GM21723 (cell line): ENCODE data around the gene CCNJL.

Experiments
- ATAC-seq: cut with Tn5 transposase; IDR thresholded peaks from one replicate; pipeline ENCODE4 v1.9.1; 2021; ENCODE audit warnings: mild to moderate bottlenecking, moderate library complexity; ENCODE audit not compliant: unreplicated experiment

Gene CCNJL

DNA sequence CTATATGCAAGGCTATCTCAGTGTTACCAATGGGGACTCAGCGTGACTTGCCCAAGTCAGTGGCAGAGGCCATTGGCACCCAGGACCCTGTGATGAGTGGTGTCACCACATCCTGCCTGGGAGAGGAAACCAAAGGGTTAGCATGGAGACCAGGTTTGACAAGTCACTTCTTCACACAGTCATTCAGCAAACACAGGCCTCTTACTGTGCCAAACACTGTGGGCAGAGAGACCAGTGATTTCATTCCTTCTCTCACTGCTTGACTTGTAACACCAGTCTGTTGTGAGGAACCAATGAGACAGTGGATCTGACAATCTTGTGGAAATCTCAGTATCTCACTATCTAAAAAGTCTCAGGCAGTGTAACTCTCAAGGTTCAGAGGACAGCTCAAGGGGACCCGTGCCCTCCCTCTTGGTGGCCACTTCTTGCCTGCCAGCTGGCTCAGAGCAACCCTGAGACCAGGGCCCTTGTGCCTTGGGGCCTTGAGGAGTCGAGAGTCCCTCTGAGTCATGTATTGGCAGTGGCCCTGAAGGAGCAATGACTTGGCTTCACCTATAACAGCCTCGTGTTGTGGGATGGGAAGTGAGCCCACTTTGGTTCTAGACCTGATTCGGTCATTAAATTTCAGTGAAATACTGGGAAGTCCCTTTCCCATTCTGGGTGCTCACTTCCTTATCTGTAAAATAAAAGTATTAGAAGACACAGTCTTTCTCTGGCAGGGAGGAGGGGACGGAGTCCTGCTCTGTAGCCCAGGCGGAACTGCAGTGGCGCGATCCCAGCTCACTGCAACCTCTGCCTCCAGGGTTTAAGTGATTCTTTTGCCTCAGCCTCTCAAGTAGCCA is 81.5 kb downstream of the CCNJL start:
- ATAC-seq: no peak

DNA sequence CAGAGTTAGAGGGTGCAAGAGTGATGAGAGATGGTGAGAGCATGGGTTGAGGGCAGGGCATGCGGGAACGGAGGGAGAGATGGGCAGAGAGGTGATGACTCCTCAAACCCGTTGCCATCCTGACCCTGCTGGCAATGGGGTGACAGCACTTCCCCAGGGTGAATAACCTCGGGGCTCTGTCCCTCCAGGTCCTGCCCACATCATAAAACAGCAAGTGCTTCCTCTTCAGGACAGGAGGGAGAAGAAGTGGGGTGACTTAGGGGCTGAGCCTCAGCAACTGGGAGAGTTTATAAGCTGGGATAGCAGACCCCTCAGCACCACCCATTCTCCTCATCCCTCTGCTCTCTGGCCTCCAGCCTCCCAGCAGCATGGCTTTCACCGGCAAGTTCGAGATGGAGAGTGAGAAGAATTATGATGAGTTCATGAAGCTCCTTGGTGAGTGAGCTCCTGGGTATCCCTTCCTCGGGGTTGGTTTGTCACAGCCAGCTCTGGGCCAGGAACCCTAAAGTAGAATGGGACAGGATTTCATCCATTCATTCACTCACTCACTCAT is 83.1 kb downstream of the CCNJL start, which contains the start of gene FABP6:
TSS of gene FABP6 (plus strand) at position 317 of the 553 bp plus-strand sequence. CDS start at position 369, 52 bp downstream.
- ATAC-seq: no peak

DNA sequence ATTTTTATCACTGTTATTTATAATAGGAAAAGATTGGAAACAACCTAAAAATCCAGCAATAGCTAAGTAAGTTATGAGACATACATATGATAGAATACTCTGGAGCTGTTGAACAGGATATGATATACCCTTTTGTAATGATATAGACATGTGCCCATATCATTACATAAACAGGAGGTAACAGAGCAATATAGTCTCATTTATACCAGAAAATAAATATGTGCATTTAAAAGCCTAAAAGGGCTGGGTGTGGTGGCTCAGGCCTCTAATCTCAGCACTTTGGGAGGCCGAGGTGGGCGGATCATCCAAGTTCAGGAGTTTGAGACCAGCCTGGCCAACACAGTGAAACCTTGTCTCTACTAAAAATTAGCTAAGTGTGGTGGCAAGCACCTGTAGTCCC is 85.4 kb downstream of the CCNJL start:
- ATAC-seq: no peak

DNA sequence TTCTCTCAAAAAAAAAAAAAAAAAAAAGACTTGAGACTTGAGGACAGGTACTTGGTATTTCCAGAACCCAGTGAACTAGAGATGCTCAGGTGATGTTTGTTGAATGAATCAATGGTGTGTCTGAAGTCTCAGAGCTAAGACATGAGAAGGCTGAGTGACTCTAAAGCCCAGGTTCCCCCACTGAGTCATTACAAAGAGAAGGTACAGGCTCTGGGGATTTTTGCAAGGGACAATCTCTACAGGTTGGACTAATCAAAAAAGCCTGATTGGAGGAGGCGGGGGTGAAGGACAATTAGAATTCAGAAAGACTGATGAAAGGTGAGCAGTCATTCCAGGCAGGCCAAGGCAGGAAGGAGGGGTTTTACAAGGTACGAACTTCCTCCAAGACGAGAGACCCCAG is 91.3 kb downstream of the CCNJL start:
- ATAC-seq: peak; percentile 78

DNA sequence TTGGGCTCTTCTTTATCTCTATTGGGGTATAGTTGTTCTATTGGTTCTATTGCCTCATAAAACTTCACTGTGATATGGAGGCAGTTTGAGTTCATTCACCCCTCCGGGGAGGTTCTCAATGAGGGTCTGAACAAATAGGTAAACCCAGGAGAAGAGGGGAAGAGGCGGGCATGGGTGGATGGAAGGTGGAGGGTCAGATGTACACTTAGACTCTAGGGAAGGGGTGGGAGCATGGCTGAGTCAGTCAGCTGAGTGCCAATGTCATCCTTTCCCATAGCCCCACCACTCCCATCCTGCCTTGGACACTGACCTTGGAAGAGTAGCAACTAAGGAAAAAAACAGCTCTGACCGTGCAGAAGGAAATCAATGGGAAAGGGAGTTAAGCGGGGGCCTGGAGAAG is 93.0 kb downstream of the CCNJL start:
- ATAC-seq: no peak

DNA sequence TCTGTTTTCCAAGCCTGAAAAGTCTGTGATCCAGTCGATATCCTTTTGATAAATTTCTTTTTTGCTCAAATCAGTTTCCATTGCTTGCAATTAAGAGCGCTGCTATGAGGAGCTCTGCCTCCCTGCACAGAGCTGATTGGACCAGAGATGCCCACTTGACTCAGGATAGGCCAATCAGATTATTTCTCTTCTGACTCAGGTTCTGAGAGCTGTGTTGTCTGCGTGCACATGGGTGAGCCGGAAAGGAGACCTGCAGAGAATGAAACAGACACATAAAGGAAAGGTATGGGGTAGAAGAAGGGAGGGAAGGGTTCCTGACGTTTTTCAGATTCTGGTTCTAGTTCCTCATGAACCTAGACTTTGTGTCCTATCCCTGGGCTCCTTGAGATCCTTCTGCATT is 98.8 kb downstream of the CCNJL start:
- no peak for ATAC-seq

DNA sequence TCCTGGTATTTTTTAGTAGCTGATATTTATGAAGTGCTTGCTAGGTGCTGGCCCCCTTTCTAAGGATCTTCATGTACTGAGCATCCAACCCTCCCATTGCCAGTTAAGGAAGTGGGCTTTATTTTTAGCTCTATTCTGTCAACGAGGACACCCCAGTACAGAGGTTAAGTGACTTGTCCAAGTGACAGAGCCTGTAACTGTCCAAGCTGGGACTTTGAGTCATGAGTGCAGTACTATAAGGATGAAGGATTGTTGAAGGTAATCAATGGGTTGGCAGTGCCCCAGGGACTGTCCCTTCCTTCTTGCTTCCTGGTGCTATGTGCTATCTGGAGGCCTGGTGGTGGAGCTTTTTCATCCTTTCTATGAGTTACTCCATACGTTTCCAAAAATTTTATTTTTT is 101.0 kb downstream of the CCNJL start:
- ATAC-seq: no peak

DNA sequence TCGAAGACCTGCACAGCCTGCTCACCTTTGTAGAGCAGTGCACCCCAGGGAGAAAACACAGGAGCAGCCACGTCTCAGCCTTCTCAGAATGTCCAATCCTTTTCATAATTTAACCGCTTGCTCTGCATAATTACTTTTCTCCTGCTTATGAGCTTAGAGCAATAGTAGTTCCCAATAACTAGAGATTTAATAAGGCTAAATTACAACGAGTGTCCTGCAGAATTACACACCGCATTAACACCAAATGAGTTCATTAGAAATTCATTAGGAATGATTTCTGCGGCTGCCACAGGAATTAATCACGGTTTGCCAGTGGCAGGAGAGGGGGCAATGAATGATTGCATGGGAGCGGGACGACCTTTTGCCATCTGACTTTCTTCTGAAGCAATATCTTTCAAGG is 101.8 kb downstream of the CCNJL start:
- no peak for ATAC-seq

DNA sequence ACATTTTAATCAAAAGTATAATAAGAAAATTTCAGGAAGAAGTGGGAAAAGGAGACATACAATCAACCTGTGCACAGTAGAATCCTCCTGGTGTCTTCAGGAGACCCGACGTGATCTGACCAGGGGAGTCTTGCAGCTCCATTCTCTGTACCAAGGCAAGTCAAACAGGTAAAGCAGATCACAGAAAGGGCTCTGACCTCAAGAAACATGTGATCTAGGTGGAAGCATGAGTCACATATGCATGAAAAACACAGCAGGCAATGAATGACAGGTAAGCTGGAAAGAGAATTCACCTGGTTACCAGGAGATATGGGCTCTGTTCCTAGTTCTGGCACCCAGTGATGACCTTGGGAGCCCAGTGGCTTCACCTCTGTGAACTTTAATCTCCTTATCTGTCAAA is 102.4 kb downstream of the CCNJL start:
- ATAC-seq: no peak

DNA sequence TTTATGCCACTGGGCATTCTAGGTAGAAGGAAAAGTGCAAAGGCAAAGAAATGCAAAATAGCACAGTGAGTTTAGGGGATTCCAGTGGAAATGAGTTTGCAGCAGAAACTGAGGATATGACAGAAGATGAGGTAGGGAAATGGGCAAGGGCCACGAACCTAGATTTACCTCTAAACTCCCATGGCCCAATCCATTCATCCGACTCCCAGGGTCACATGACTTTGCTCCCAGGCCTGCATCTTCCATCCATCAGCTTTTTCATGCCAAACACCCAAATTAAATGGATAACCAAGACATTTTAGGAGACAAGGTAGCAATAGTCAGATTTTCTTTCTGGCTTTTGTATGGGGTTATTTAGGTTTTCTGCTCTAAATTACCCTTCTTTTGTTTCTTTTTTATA is 105.3 kb downstream of the CCNJL start:
- no peak for ATAC-seq
